ENCODE data around the gene GRK3.

GRCh38 chr22:25680051-25680450 is 115.6 kb downstream of the GRK3 start:
- TF ChIP-seq CTCF (IDR thresholded peaks at IDR 0.05; ENCODE audit: low read depth, low read length) (no peak), POLR2A (IDR thresholded peaks at IDR 0.05; ENCODE audit: extremely low read depth, insufficient read length) (no peak)
- TF ChIP-seq, protein P1, sequence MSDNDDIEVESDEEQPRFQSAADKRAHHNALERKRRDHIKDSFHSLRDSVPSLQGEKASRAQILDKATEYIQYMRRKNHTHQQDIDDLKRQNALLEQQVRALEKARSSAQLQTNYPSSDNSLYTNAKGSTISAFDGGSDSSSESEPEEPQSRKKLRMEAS (IDR thresholded peaks at IDR 0.05; ENCODE audit: low read depth, low read length), result no peak
